Neural crest cell (in vitro differentiated cells): ENCODE measurements around the gene FYCO1. TPM values are rescaled to one million over a fixed set of nuclear protein-coding genes. Genes with fewer than 3 reads are reported as not detected.

Source experiments
- DNase-seq: peaks from one replicate; pipeline ENCODE4 v3.0.0; 2021; ENCODE audit warnings: low read depth, mixed read lengths, low spot score
- H3K27ac Mint-ChIP-seq: one replicate; pipeline ENCODE4 v1.8.0; 2021; ENCODE audit warnings: mild to moderate bottlenecking, mixed read lengths; ENCODE audit not compliant: unreplicated experiment
- H3K27me3 Mint-ChIP-seq: 2 replicates; pipeline ENCODE4 v1.8.0; 2021; ENCODE audit warnings: low read depth, mild to moderate bottlenecking, mixed read lengths
- H3K36me3 Mint-ChIP-seq: 2 replicates; pipeline ENCODE4 v1.8.0; 2021; ENCODE audit warnings: low read depth, mild to moderate bottlenecking, mixed read lengths
- H3K4me1 Mint-ChIP-seq: 2 replicates; pipeline ENCODE4 v1.8.0; 2021; ENCODE audit warnings: mixed read lengths
- H3K4me3 Mint-ChIP-seq: one replicate; pipeline ENCODE4 v1.8.0; 2021; ENCODE audit warnings: mild to moderate bottlenecking, mixed read lengths
- H3K9me3 Mint-ChIP-seq: 2 replicates; pipeline ENCODE4 v1.8.0; 2021; ENCODE audit warnings: mixed read lengths
- total RNA-seq: library from RNA; stranded (reverse); gene quantifications from 2 replicates; pipeline ENCODE4 v1.2.1, GENCODE V29; 2021
- TF ChIP-seq, protein P1 (sequence below): fragments of 200-600 bp; sonication (generic); conservative IDR thresholded peaks from 2 replicates; pipeline ENCODE4 v1.5.0; 2021; ENCODE audit warnings: antibody characterized with exemption, mild to moderate bottlenecking

The FYCO1 gene
- total RNA-seq, 1 donor from 2014 or later = 9.7 TPM

DNA sequence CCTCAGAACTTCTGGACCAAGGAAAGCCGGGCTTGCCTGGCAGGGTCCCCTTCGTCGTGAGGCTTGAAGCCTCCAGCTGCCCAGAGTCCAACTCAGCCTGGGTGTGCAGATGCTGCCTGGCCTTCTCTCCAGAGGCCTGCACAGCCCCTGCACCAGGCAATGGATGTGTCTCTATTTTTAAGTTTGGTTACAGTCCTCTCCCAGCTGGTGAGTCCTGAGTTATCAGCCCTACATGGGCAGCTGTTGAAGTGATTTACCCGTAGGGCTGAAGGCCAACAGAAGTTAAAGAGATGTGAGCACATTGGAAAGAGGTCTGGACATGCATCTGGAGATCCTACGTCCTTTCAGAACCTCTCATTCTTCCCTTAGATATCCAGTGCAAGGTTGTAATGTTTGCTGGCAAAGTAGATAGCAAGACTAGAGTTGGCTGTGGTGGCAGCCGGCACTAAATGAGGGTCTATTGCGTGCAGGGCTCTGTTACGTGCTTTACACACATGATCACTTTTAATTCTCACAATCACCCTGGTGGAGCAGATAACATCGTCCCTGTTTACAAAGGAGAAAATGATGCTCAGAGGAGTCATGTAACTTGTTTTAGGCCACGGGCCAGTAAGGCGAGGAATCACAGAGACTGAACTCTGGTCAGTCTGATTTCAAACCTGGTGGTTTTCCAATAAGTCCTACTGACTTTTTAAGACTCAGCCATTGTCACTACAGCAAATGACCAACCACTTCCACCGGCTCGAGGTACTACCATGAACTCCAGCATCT lies 9.9 kb downstream of the FYCO1 start:
- Mint-ChIP-seq H3K9me3 (no peaks in the 10 kb centered on the region), H3K4me3 (no peak overlapping the region), H3K36me3 (no peaks in the 10 kb centered on the region), H3K27me3 (no peaks in the 10 kb centered on the region), H3K4me1 (peaks cover 15% of the 10 kb centered on the region), H3K27ac (no peak overlapping the region)
- TF ChIP-seq, protein P1, sequence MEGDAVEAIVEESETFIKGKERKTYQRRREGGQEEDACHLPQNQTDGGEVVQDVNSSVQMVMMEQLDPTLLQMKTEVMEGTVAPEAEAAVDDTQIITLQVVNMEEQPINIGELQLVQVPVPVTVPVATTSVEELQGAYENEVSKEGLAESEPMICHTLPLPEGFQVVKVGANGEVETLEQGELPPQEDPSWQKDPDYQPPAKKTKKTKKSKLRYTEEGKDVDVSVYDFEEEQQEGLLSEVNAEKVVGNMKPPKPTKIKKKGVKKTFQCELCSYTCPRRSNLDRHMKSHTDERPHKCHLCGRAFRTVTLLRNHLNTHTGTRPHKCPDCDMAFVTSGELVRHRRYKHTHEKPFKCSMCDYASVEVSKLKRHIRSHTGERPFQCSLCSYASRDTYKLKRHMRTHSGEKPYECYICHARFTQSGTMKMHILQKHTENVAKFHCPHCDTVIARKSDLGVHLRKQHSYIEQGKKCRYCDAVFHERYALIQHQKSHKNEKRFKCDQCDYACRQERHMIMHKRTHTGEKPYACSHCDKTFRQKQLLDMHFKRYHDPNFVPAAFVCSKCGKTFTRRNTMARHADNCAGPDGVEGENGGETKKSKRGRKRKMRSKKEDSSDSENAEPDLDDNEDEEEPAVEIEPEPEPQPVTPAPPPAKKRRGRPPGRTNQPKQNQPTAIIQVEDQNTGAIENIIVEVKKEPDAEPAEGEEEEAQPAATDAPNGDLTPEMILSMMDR = no peak
- no peak for DNase-seq

GRCh38 chr3:45984331-45985312 lies 11.0 kb downstream of the FYCO1 start:
- Mint-ChIP-seq H3K4me3 (no peak overlapping the region), H3K4me1 (peaks cover 15% of the 10 kb centered on the region), H3K9me3 (no peaks in the 10 kb centered on the region), H3K36me3 (no peaks in the 10 kb centered on the region), H3K27ac (no peak overlapping the region), H3K27me3 (no peaks in the 10 kb centered on the region)
- no peak for DNase-seq
- TF ChIP-seq, protein P1 = no peak

DNA sequence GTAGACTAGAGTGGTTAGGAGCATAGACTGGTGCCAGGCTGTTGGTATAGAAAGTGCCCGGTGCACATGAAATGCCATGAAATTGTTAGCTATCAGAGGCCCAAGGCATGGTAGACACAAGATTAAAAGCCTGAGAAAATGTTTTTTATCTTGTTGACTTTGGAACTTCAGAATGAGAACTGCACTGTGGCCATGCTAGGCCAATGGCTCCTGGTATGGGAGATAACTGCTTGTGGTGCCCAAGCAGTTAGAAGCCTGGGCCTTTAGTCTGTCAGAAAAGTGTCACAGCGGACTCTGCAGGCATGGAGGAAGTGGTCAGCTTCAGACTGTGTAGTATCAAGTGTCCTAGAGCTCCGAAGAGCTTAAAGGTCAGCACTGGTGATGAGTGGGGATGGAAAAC lies 11.9 kb downstream of the FYCO1 start:
- TF ChIP-seq, protein P1 = no peak
- H3K27me3 Mint-ChIP-seq = no peaks in the 10 kb centered on the region

GRCh38 chr3:45981346-45982074 lies 14.1 kb downstream of the FYCO1 start:
- H3K27me3 Mint-ChIP-seq = no peaks in the 10 kb centered on the region
- TF ChIP-seq, protein P1 = no peak
- DNase-seq = no peak
- H3K27ac Mint-ChIP-seq = no peak overlapping the region
- peaks cover 7% of the 10 kb centered on the region for H3K36me3 Mint-ChIP-seq
- H3K9me3 Mint-ChIP-seq = no peaks in the 10 kb centered on the region
- H3K4me3 Mint-ChIP-seq = no peak overlapping the region
- H3K4me1 Mint-ChIP-seq = no peaks in the 10 kb centered on the region

More for the DNA sequence above, 11.9 kb downstream of the FYCO1 start:
- DNase-seq = no peak
- Mint-ChIP-seq H3K36me3 (no peaks in the 10 kb centered on the region), H3K9me3 (no peaks in the 10 kb centered on the region), H3K27ac (no peak overlapping the region), H3K4me3 (no peak overlapping the region), H3K4me1 (peaks cover 15% of the 10 kb centered on the region)

DNA sequence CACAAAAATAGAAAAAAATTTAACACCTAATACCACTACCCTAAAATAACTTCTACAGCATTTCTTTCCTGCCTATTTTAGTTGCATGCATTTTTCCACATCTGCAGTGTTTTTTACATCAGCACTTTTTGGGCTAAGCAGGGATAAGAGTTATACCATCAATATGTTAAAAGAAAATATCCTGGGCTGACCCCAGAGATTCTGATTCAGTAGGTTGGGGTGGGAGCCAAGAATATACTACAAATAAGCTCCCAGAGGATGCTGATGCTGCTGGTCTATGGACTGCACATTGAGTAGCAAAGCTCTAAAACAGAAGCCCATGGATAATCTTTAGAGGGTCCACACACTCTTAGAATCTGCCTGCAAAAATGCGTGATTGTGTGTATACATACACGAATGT lies 14.8 kb downstream of the FYCO1 start:
- DNase-seq = no peak
- no peak overlapping the region for H3K4me3 Mint-ChIP-seq
- peaks cover 7% of the 10 kb centered on the region for H3K36me3 Mint-ChIP-seq
- H3K27ac Mint-ChIP-seq = no peak overlapping the region
- H3K4me1 Mint-ChIP-seq = no peaks in the 10 kb centered on the region
- no peaks in the 10 kb centered on the region for H3K27me3 Mint-ChIP-seq
- TF ChIP-seq, protein P1 = no peak
- H3K9me3 Mint-ChIP-seq = no peaks in the 10 kb centered on the region
